GM23338 (cell line): ENCODE results near the gene SNPH. TPM values are rescaled to one million over a fixed set of nuclear protein-coding genes. Genes with fewer than 3 reads are reported as not detected.

Source experiments
- ATAC-seq: fragments of 200-7000 bp; cut with Tn5 transposase; 3 replicates; pipeline ENCODE4 v1.9.1; 2020
- DNase-seq: peaks from one replicate; pipeline ENCODE4 v3.0.0-alpha.2; 2015; ENCODE audit warnings: low spot score
- H2AFZ ChIP-seq: fragments of 200-600 bp; sonication (generic); 2 replicates; pipeline ENCODE4 v1.8.0; 2016; ENCODE audit warnings: antibody characterized with exemption, mild to moderate bottlenecking, moderate library complexity
- H3F3A ChIP-seq: fragments of 200-600 bp; sonication (generic); replicated peaks from 2 replicates; pipeline ENCODE4 v1.8.0; 2017; ENCODE audit warnings: antibody characterized with exemption, mixed run types, low read depth
- H3K27ac ChIP-seq: fragments of 200-600 bp; sonication (generic); 2 replicates; pipeline ENCODE4 v1.6.1; 2016; ENCODE audit warnings: low read depth
- H3K27me3 ChIP-seq: fragments of 200-600 bp; sonication (generic); 2 replicates; pipeline ENCODE4 v1.8.0; 2016; ENCODE audit warnings: mild to moderate bottlenecking, mixed run types, moderate library complexity; ENCODE audit not compliant: insufficient read depth
- H3K36me3 ChIP-seq: fragments of 200-600 bp; sonication (generic); 2 replicates; pipeline ENCODE4 v1.8.0; 2016; ENCODE audit warnings: mild to moderate bottlenecking; ENCODE audit not compliant: insufficient read depth
- H3K4me1 ChIP-seq: fragments of 200-600 bp; sonication (generic); 2 replicates; pipeline ENCODE4 v1.8.0; 2016; ENCODE audit warnings: mild to moderate bottlenecking, moderate library complexity; ENCODE audit not compliant: insufficient read depth
- H3K4me2 ChIP-seq: fragments of 200-600 bp; sonication (generic); 2 replicates; pipeline ENCODE4 v1.7.1; 2017; ENCODE audit warnings: mixed run types
- H3K4me3 ChIP-seq: fragments of 200-600 bp; sonication (generic); 2 replicates; pipeline ENCODE4 v1.6.1; 2016; ENCODE audit warnings: mixed run types
- H3K79me2 ChIP-seq: fragments of 200-600 bp; sonication (generic); replicated peaks from 2 replicates; pipeline ENCODE4 v1.8.0; 2017; ENCODE audit warnings: mild to moderate bottlenecking; ENCODE audit not compliant: insufficient read depth
- H3K9me2 ChIP-seq: fragments of 200-600 bp; sonication (generic); 2 replicates; pipeline ENCODE4 v1.8.0; 2017; ENCODE audit not compliant: insufficient read depth
- H4K20me1 ChIP-seq: fragments of 200-600 bp; sonication (generic); replicated peaks from 2 replicates; pipeline ENCODE4 v1.8.0; 2017; ENCODE audit warnings: mild to moderate bottlenecking; ENCODE audit not compliant: insufficient read depth
- H3K27ac Mint-ChIP-seq: 2 replicates; pipeline ENCODE4 v1.8.0; 2020; ENCODE audit warnings: inconsistent platforms, mild to moderate bottlenecking, moderate library complexity, mixed read lengths
- H3K27me3 Mint-ChIP-seq: 3 replicates; pipeline ENCODE4 v1.8.0; 2022; ENCODE audit warnings: low read depth, mild to moderate bottlenecking, moderate library complexity, mixed read lengths, inconsistent platforms; ENCODE audit not compliant: insufficient read depth, poor library complexity
- H3K36me3 Mint-ChIP-seq: 3 replicates; pipeline ENCODE4 v1.8.0; 2021; ENCODE audit warnings: low read depth, mild to moderate bottlenecking, inconsistent platforms, moderate library complexity, mixed read lengths
- H3K4me1 Mint-ChIP-seq: 3 replicates; pipeline ENCODE4 v1.8.0; 2020; ENCODE audit warnings: mild to moderate bottlenecking, inconsistent platforms, mixed read lengths
- H3K4me3 Mint-ChIP-seq: 3 replicates; pipeline ENCODE4 v1.8.0; 2021; ENCODE audit warnings: moderate library complexity, mild to moderate bottlenecking, inconsistent platforms, mixed read lengths
- H3K9me3 Mint-ChIP-seq: 3 replicates; pipeline ENCODE4 v1.8.0; 2020; ENCODE audit warnings: moderate library complexity, mild to moderate bottlenecking, inconsistent platforms, mixed read lengths
- CREB1 ChIP-seq: fragments of 250-450 bp; sonication (Bioruptor Pico); IDR thresholded peaks from 2 replicates; pipeline ENCODE4 v1.5.0; 2020; ENCODE audit warnings: low read depth, mild to moderate bottlenecking, moderate library complexity
- ETS1 ChIP-seq: IDR thresholded peaks from 2 replicates; pipeline ENCODE4 v1.6.1; 2016; ENCODE audit warnings: antibody characterized with exemption
- EZH2 ChIP-seq: fragments of 200-600 bp; sonication (generic); IDR thresholded peaks from one replicate; pipeline ENCODE4 v1.8.0; 2017; ENCODE audit warnings: antibody characterized with exemption, mild to moderate bottlenecking, low read depth; ENCODE audit not compliant: unreplicated experiment
- JUNB ChIP-seq: IDR thresholded peaks from one replicate; pipeline ENCODE4 v1.6.1; 2016; ENCODE audit warnings: antibody characterized with exemption; ENCODE audit not compliant: unreplicated experiment
- REST ChIP-seq: IDR thresholded peaks from one replicate; pipeline ENCODE4 v1.6.1; 2018; ENCODE audit warnings: antibody characterized with exemption; ENCODE audit not compliant: unreplicated experiment
- STAT1 ChIP-seq: IDR thresholded peaks from one replicate; pipeline ENCODE4 v1.6.1; 2016; ENCODE audit warnings: antibody characterized with exemption; ENCODE audit not compliant: unreplicated experiment
- ZNF114 ChIP-seq: fragments of 250-450 bp; sonication (Bioruptor Pico); IDR thresholded peaks from 2 replicates; pipeline ENCODE4 v1.5.0; 2020; ENCODE audit warnings: mild to moderate bottlenecking, moderate library complexity
- ZNF331 ChIP-seq: fragments of 250-450 bp; sonication (Bioruptor Pico); IDR thresholded peaks from 2 replicates; pipeline ENCODE4 v1.5.0; 2020; ENCODE audit warnings: low read depth, mild to moderate bottlenecking, moderate library complexity
- polyA plus RNA-seq: library from polyadenylated mRNA; unstranded; fragments of >200 nt; fragmentation: Nextera tagmentation; extraction: Ambion mirVana; gene quantifications from 2 replicates; pipeline ENCODE4 v1.2.1, GENCODE V29; 2016
- total RNA-seq: library from RNA; depleted of rRNA; stranded (reverse); fragments of >200 nt; shearing (Covaris generic); gene quantifications from 2 replicates; pipeline ENCODE4 v1.2.3, GENCODE V29; 2014

SNPH gene
- total and polyA plus RNA-seq, 2 experiments from 2014 or later: 1.5 to 5.8 TPM

- peaks cover 2% of the 10 kb centered on the region for H3K27me3 Mint-ChIP-seq
- no peak for DNase-seq
- H3K9me3 Mint-ChIP-seq: no peaks in the 10 kb centered on the region
Measured at GRCh38 chr20:1327241-1327653, 61.2 kb downstream of the SNPH start.

GRCh38 chr20:1327827-1328679, 62.0 kb downstream of the SNPH start:
- no peak for DNase-seq
- Mint-ChIP-seq H3K36me3 (peaks cover 12% of the 10 kb centered on the region), H3K9me3 (no peaks in the 10 kb centered on the region), H3K27ac (0 out of 2 replicates have a peak overlapping the region, but pooled peaks have one; percentile 8), H3K4me3 (no peak overlapping the region), H3K4me1 (peaks cover 8% of the 10 kb centered on the region; the same call in 2 of the 3 replicates), H3K27me3 (peaks cover 2% of the 10 kb centered on the region)
- H3F3A ChIP-seq: no peaks in the 10 kb centered on the region
- no peaks in the 10 kb centered on the region for H3K9me2 ChIP-seq
- TF ChIP-seq JUNB: no peak
- no peak for TF ChIP-seq REST
- no peak for TF ChIP-seq ETS1
- no peak for TF ChIP-seq STAT1
- TF ChIP-seq CREB1 (CRISPR knock-in tag): no peak
- no peak for TF ChIP-seq EZH2
- H3K27ac ChIP-seq: no peak overlapping the region
- no peak for ATAC-seq
- peaks cover 41% of the 10 kb centered on the region for H3K79me2 ChIP-seq
- H3K4me1 ChIP-seq: peaks cover 7% of the 10 kb centered on the region
- H3K4me3 ChIP-seq: no peak overlapping the region
- H3K27me3 ChIP-seq: no peaks in the 10 kb centered on the region
- H4K20me1 ChIP-seq: peaks cover 16% of the 10 kb centered on the region; the same call in 1 of the 2 replicates
- no peak overlapping the region for H2AFZ ChIP-seq
- no peak overlapping the region for H3K4me2 ChIP-seq
- no peaks in the 10 kb centered on the region for H3K36me3 ChIP-seq

More at GRCh38 chr20:1327241-1327653, 61.2 kb downstream of the SNPH start:
- Histone ChIP-seq H3K27ac (no peak overlapping the region), H3K27me3 (no peaks in the 10 kb centered on the region), H3K4me1 (peaks cover 7% of the 10 kb centered on the region), H2AFZ (no peak overlapping the region), H4K20me1 (peaks cover 16% of the 10 kb centered on the region; the same call in 1 of the 2 replicates), H3K4me3 (no peak overlapping the region), H3K36me3 (no peaks in the 10 kb centered on the region), H3K4me2 (no peak overlapping the region), H3K9me2 (no peaks in the 10 kb centered on the region), H3F3A (no peaks in the 10 kb centered on the region), H3K79me2 (peaks cover 40% of the 10 kb centered on the region)
- no peak for ATAC-seq
- no peak overlapping the region; the same call in 2 of the 3 replicates for H3K4me3 Mint-ChIP-seq
- H3K4me1 Mint-ChIP-seq: peaks cover 8% of the 10 kb centered on the region; the same call in 2 of the 3 replicates
- H3K36me3 Mint-ChIP-seq: peaks cover 5% of the 10 kb centered on the region
- TF ChIP-seq ZNF331 (CRISPR knock-in tag) (no peak), ZNF114 (CRISPR knock-in tag) (no peak), JUNB (no peak)
- no peak overlapping the region; the same call in 1 of the 2 replicates for H3K27ac Mint-ChIP-seq
